Measurements from ENCODE around the gene SLC25A21.

SLC25A21 gene

GRCh38 chr14:36785511-36785910 lies 386.9 kb downstream of the SLC25A21 start:
- Histone ChIP-seq H3K36me3 (ENCODE audit: control insufficient read depth, insufficient read depth, low read length) (no peaks in the 10 kb centered on the region), H3K27ac (ENCODE audit: low read depth, low read length) (no peak overlapping the region), H3K27me3 (ENCODE audit: control insufficient read depth, insufficient read depth, low read length) (no peaks in the 10 kb centered on the region), H3K9ac (ENCODE audit: low read length) (no peak overlapping the region), H3K4me1 (ENCODE audit: control insufficient read depth, insufficient read depth, low read length) (no peaks in the 10 kb centered on the region), H3K4me3 (ENCODE audit: low read length) (no peak overlapping the region)

- Histone ChIP-seq H3K4me3 (ENCODE audit: low read length) (no peak overlapping the region), H3K36me3 (ENCODE audit: control insufficient read depth, insufficient read depth, low read length) (no peaks in the 10 kb centered on the region), H3K9ac (ENCODE audit: low read length) (no peak overlapping the region), H3K27me3 (ENCODE audit: control insufficient read depth, insufficient read depth, low read length) (no peaks in the 10 kb centered on the region), H3K4me1 (ENCODE audit: control insufficient read depth, insufficient read depth, low read length) (no peaks in the 10 kb centered on the region), H3K27ac (ENCODE audit: low read depth, low read length) (no peak overlapping the region)
Observed at GRCh38 chr14:36784541-36784940, 387.9 kb downstream of the SLC25A21 start.

- H3K36me3 ChIP-seq (ENCODE audit: control insufficient read depth, insufficient read depth, low read length), result no peaks in the 10 kb centered on the region
- H3K9ac ChIP-seq (ENCODE audit: low read length), result no peak overlapping the region
- H3K27me3 ChIP-seq (ENCODE audit: control insufficient read depth, insufficient read depth, low read length), result no peaks in the 10 kb centered on the region
- H3K4me1 ChIP-seq (ENCODE audit: control insufficient read depth, insufficient read depth, low read length), result no peaks in the 10 kb centered on the region
- no peak overlapping the region for H3K27ac ChIP-seq (ENCODE audit: low read depth, low read length)
- H3K4me3 ChIP-seq (ENCODE audit: low read length), result no peak overlapping the region
Observed at GRCh38 chr14:36781897-36782296, 390.5 kb downstream of the SLC25A21 start.

GRCh38 chr14:36773558-36773957 lies 398.8 kb downstream of the SLC25A21 start:
- no peaks in the 10 kb centered on the region for H3K27me3 ChIP-seq (ENCODE audit: control insufficient read depth, insufficient read depth, low read length)
- H3K27ac ChIP-seq (ENCODE audit: low read depth, low read length), result no peak overlapping the region
- H3K9ac ChIP-seq (ENCODE audit: low read length), result no peak overlapping the region
- H3K36me3 ChIP-seq (ENCODE audit: control insufficient read depth, insufficient read depth, low read length), result no peaks in the 10 kb centered on the region
- no peaks in the 10 kb centered on the region for H3K4me1 ChIP-seq (ENCODE audit: control insufficient read depth, insufficient read depth, low read length)
- no peak overlapping the region for H3K4me3 ChIP-seq (ENCODE audit: low read length)

- Histone ChIP-seq H3K27ac (ENCODE audit: low read depth, low read length) (no peak overlapping the region), H3K9ac (ENCODE audit: low read length) (no peak overlapping the region), H3K4me1 (ENCODE audit: control insufficient read depth, insufficient read depth, low read length) (no peaks in the 10 kb centered on the region), H3K4me3 (ENCODE audit: low read length) (no peak overlapping the region), H3K36me3 (ENCODE audit: control insufficient read depth, insufficient read depth, low read length) (no peaks in the 10 kb centered on the region), H3K27me3 (ENCODE audit: control insufficient read depth, insufficient read depth, low read length) (no peaks in the 10 kb centered on the region)
Observed at GRCh38 chr14:36773136-36773540, 399.3 kb downstream of the SLC25A21 start.

GRCh38 chr14:36771028-36771640 lies 401.3 kb downstream of the SLC25A21 start:
- H3K4me3 ChIP-seq (ENCODE audit: low read length), result no peak overlapping the region
- no peak overlapping the region for H3K27ac ChIP-seq (ENCODE audit: low read depth, low read length)
- H3K4me1 ChIP-seq (ENCODE audit: control insufficient read depth, insufficient read depth, low read length), result no peaks in the 10 kb centered on the region
- H3K27me3 ChIP-seq (ENCODE audit: control insufficient read depth, insufficient read depth, low read length), result no peaks in the 10 kb centered on the region
- no peaks in the 10 kb centered on the region for H3K36me3 ChIP-seq (ENCODE audit: control insufficient read depth, insufficient read depth, low read length)
- H3K9ac ChIP-seq (ENCODE audit: low read length), result no peak overlapping the region

GRCh38 chr14:36768638-36769337 lies 403.6 kb downstream of the SLC25A21 start:
- Histone ChIP-seq H3K4me3 (ENCODE audit: low read length) (no peak overlapping the region), H3K27ac (ENCODE audit: low read depth, low read length) (no peak overlapping the region), H3K36me3 (ENCODE audit: control insufficient read depth, insufficient read depth, low read length) (no peaks in the 10 kb centered on the region), H3K4me1 (ENCODE audit: control insufficient read depth, insufficient read depth, low read length) (no peaks in the 10 kb centered on the region), H3K27me3 (ENCODE audit: control insufficient read depth, insufficient read depth, low read length) (no peaks in the 10 kb centered on the region), H3K9ac (ENCODE audit: low read length) (no peak overlapping the region)

GRCh38 chr14:36767603-36768281 lies 404.7 kb downstream of the SLC25A21 start:
- H3K36me3 ChIP-seq (ENCODE audit: control insufficient read depth, insufficient read depth, low read length), result no peaks in the 10 kb centered on the region
- H3K4me1 ChIP-seq (ENCODE audit: control insufficient read depth, insufficient read depth, low read length), result no peaks in the 10 kb centered on the region
- H3K27me3 ChIP-seq (ENCODE audit: control insufficient read depth, insufficient read depth, low read length), result no peaks in the 10 kb centered on the region
- H3K4me3 ChIP-seq (ENCODE audit: low read length), result no peak overlapping the region
- H3K9ac ChIP-seq (ENCODE audit: low read length), result no peak overlapping the region
- no peak overlapping the region for H3K27ac ChIP-seq (ENCODE audit: low read depth, low read length)

- no peaks in the 10 kb centered on the region for H3K4me1 ChIP-seq (ENCODE audit: control insufficient read depth, insufficient read depth, low read length)
- H3K27ac ChIP-seq (ENCODE audit: low read depth, low read length), result no peak overlapping the region
- no peaks in the 10 kb centered on the region for H3K27me3 ChIP-seq (ENCODE audit: control insufficient read depth, insufficient read depth, low read length)
- no peak overlapping the region for H3K4me3 ChIP-seq (ENCODE audit: low read length)
- no peak overlapping the region for H3K9ac ChIP-seq (ENCODE audit: low read length)
- H3K36me3 ChIP-seq (ENCODE audit: control insufficient read depth, insufficient read depth, low read length), result no peaks in the 10 kb centered on the region
Observed at GRCh38 chr14:36766974-36767373, 405.4 kb downstream of the SLC25A21 start.

GRCh38 chr14:36757734-36758601 lies 414.4 kb downstream of the SLC25A21 start:
- Histone ChIP-seq H3K36me3 (ENCODE audit: control insufficient read depth, insufficient read depth, low read length) (no peaks in the 10 kb centered on the region), H3K9ac (ENCODE audit: low read length) (no peak overlapping the region), H3K27me3 (ENCODE audit: control insufficient read depth, insufficient read depth, low read length) (no peaks in the 10 kb centered on the region), H3K27ac (ENCODE audit: low read depth, low read length) (no peak overlapping the region), H3K4me1 (ENCODE audit: control insufficient read depth, insufficient read depth, low read length) (no peaks in the 10 kb centered on the region), H3K4me3 (ENCODE audit: low read length) (no peak overlapping the region)

GRCh38 chr14:36756226-36756625 lies 416.2 kb downstream of the SLC25A21 start:
- Histone ChIP-seq H3K36me3 (ENCODE audit: control insufficient read depth, insufficient read depth, low read length) (no peaks in the 10 kb centered on the region), H3K9ac (ENCODE audit: low read length) (no peak overlapping the region), H3K27ac (ENCODE audit: low read depth, low read length) (no peak overlapping the region), H3K27me3 (ENCODE audit: control insufficient read depth, insufficient read depth, low read length) (no peaks in the 10 kb centered on the region), H3K4me3 (ENCODE audit: low read length) (no peak overlapping the region), H3K4me1 (ENCODE audit: control insufficient read depth, insufficient read depth, low read length) (no peaks in the 10 kb centered on the region)

- no peak overlapping the region for H3K9ac ChIP-seq (ENCODE audit: low read length)
- no peaks in the 10 kb centered on the region for H3K4me1 ChIP-seq (ENCODE audit: control insufficient read depth, insufficient read depth, low read length)
- no peaks in the 10 kb centered on the region for H3K27me3 ChIP-seq (ENCODE audit: control insufficient read depth, insufficient read depth, low read length)
- H3K4me3 ChIP-seq (ENCODE audit: low read length), result no peak overlapping the region
- no peaks in the 10 kb centered on the region for H3K36me3 ChIP-seq (ENCODE audit: control insufficient read depth, insufficient read depth, low read length)
- H3K27ac ChIP-seq (ENCODE audit: low read depth, low read length), result no peak overlapping the region
Observed at GRCh38 chr14:36755756-36756155, 416.6 kb downstream of the SLC25A21 start.
